Measurements from ENCODE around the gene TMC5. TPM values are rescaled to one million over a fixed set of nuclear protein-coding genes. Genes with fewer than 3 reads are reported as not detected.

TMC5 gene
- total and polyA plus RNA-seq, 2 of the 4 experiments (the other 2 are of a cell fraction) = not detected

GRCh38 chr16:19382084-19382801 is 35.4 kb upstream of the TMC5 start:
- DNase-seq = no peak
- no CpG with 5 or more reads among the region's 2 CpGs for WGBS, 2 experiments (ENCODE audit: extremely low coverage in 2 of 2, insufficient read length in 1 of 2)
- Histone ChIP-seq H2AK9ac (replicated peaks; ENCODE audit: low read depth, low read length, poor library complexity) (no peak overlapping the region), H3K9me1 (ENCODE audit: insufficient read depth, low read length) (no peaks in the 10 kb centered on the region), H4K91ac (ENCODE audit: insufficient read depth, low read depth, low read length) (no peak overlapping the region), H4K8ac (ENCODE audit: low read depth in 2 of 2, low read length in 2 of 2) (no peak overlapping the region), H3K18ac (ENCODE audit: low read depth, low read length) (no peak overlapping the region), H3K27ac (ENCODE audit: insufficient read depth, low read length) (no peak overlapping the region), H2BK20ac (ENCODE audit: low read depth, low read length) (no peak overlapping the region), H3K14ac (replicated peaks; ENCODE audit: low read depth, low read length) (no peak overlapping the region), H3K4me2 (ENCODE audit: low read depth, low read length) (no peak overlapping the region), H3K4me1 (ENCODE audit: control insufficient read depth, insufficient read depth, low read length) (no peaks in the 10 kb centered on the region), H3K9ac (ENCODE audit: low read depth, low read length) (no peak overlapping the region), H2AK5ac (ENCODE audit: low read depth, low read length) (no peak overlapping the region), H3K36me3 (ENCODE audit: control insufficient read depth, insufficient read depth, low read length) (no peaks in the 10 kb centered on the region), H2BK120ac (ENCODE audit: low read depth, low read length) (no peak overlapping the region), H3K56ac (ENCODE audit: extremely low read depth, insufficient read depth, low read length) (no peak overlapping the region), H4K5ac (ENCODE audit: low read depth, low read length) (no peak overlapping the region), H3K79me1 (ENCODE audit: low read depth in 1 of 2, low read length in 2 of 2) (no peaks in the 10 kb centered on the region), H2AFZ (replicated peaks; ENCODE audit: low read length, poor library complexity) (no peak overlapping the region), H3K23ac (ENCODE audit: low read depth, low read length) (no peak overlapping the region), H3K27me3 (ENCODE audit: control insufficient read depth, insufficient read depth, low read length) (no peaks in the 10 kb centered on the region; the same call in 1 of the 2 replicates), H2BK15ac (ENCODE audit: low read depth, low read length) (no peak overlapping the region), H3K9me3 (ENCODE audit: control insufficient read depth, insufficient read depth, low read length) (no peaks in the 10 kb centered on the region), H4K20me1 (ENCODE audit: insufficient read depth, low read length) (no peaks in the 10 kb centered on the region), H3K4ac (ENCODE audit: low read depth, low read length) (no peak overlapping the region), H2BK5ac (ENCODE audit: low read depth, low read length, poor library complexity, severe bottlenecking) (no peak overlapping the region), H3K4me3 (ENCODE audit: insufficient read depth, low read depth, low read length) (no peak overlapping the region)
- TF ChIP-seq CEBPB (IDR thresholded peaks at IDR 0.05; ENCODE audit: low read depth, low read length) = no peak
- TF ChIP-seq CTCF (conservative IDR thresholded peaks at IDR 0.05; ENCODE audit: low read depth, low read length) = no peak
- TF ChIP-seq BHLHE40 (IDR thresholded peaks at IDR 0.05; ENCODE audit: low read depth, low read length) = no peak
- ATAC-seq (ENCODE audit: low read depth) = no peak
- POLR2A ChIA-PET (ENCODE audit: unreplicated experiment) = no interaction called here
- dilution Hi-C loops (cut with HindIII; ENCODE audit: low sequenced_read_pairs, unreplicated experiment) = no loop called here
- no TSS peak for BruUV-seq (replicated peaks)
- intact Hi-C loops (cut with micrococcal nuclease) = no loop called here
- in situ Hi-C loops (cut with MboI; ENCODE audit: low sequenced_read_pairs) = no loop called here
- CTCF ChIA-PET = no interaction called here

Data from IMR-90 (cell line).